Stimulated activated naive CD8-positive, alpha-beta T cell treated with anti-CD3 and anti-CD28 coated beads, Interleukin-15, Interleukin-2, amounts not matched to agents 100 ng/mL and 50 ng/mL, for 24 hours (primary cell): ENCODE data around the gene ZMYND8.
"Not testable (repeated sequence)": the region's sequence is repeated elsewhere in the genome, so short reads cannot be mapped to it uniquely, and the experiment has no call there.

Source experiments
- H3K27ac Mint-ChIP-seq: one replicate; pipeline ENCODE4 v1.8.0; 2021; ENCODE audit warnings: mild to moderate bottlenecking, mixed read lengths
- H3K27me3 Mint-ChIP-seq: one replicate; pipeline ENCODE4 v1.8.0; 2021; ENCODE audit warnings: mixed read lengths
- H3K36me3 Mint-ChIP-seq: one replicate; pipeline ENCODE4 v1.8.0; 2021; ENCODE audit warnings: low read depth, mixed read lengths
- H3K4me1 Mint-ChIP-seq: one replicate; pipeline ENCODE4 v1.8.0; 2021; ENCODE audit warnings: low read depth, mixed read lengths
- H3K4me3 Mint-ChIP-seq: one replicate; pipeline ENCODE4 v1.8.0; 2021; ENCODE audit warnings: mild to moderate bottlenecking, mixed read lengths
- H3K9me3 Mint-ChIP-seq: one replicate; pipeline ENCODE4 v1.8.0; 2021; ENCODE audit warnings: mixed read lengths

Gene ZMYND8

DNA sequence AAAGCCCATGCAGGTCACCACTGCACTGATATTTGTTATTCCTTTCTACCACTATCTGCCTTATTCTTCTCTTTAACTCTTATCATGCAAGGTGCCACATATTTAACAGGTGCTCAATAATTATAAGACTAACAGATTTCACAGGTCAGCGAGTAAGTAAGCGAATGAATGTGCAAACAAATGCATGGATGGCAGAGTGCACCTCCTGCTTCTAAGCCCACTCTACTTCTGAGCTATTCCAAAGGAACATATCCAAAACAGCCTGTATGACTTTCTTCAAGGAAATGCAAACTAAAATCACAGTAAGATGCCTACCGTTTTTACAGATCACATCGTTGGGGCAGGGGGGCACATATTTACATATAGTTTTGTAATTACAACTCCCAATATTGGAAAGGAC lies 71.3 kb downstream of the ZMYND8 start:
- Mint-ChIP-seq H3K27ac (no peak overlapping the region), H3K4me3 (no peak overlapping the region), H3K36me3 (peaks cover 85% of the 10 kb centered on the region), H3K4me1 (no peaks in the 10 kb centered on the region), H3K9me3 (no peaks in the 10 kb centered on the region), H3K27me3 (no peaks in the 10 kb centered on the region)

DNA sequence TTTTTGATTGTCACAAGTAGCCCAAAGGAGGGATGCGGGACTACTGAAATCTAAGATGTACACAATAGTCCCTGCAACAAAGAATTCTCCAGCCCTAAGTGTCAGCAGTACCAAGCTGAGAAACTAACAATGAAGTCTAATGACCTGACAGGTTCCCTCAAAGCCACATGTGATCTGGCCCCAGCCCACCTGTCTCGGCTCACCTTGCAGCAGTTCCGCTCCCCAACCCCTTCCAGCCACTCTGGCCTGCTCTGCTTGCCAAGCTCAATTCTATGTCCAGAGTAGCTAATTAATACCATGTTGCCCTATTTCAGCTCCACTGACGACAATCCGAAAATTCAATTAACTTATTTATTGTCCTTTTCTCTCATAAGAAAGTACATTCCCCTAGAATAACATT lies 72.1 kb downstream of the ZMYND8 start:
- Mint-ChIP-seq H3K27me3 (no peaks in the 10 kb centered on the region), H3K9me3 (no peaks in the 10 kb centered on the region), H3K4me3 (no peak overlapping the region), H3K4me1 (no peaks in the 10 kb centered on the region), H3K36me3 (peaks cover 79% of the 10 kb centered on the region), H3K27ac (no peak overlapping the region)

DNA sequence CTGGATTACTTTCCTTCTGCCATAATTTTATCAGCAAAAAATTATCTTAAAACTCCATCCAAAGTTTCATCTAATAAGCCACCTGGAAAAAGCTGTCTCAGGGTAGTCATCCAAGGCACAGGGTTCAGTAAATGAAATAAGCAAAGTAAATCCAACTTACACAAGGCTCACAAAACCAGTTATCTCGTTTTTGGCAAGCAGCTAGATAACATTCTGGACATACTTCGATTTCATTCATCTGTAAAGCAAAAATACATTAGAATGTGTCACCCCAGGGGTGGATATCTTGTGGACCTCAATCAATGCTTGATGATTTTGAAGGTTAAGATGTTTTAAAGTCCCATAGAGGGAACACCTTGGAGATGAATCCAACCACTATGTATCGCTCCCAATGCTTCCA lies 73.1 kb downstream of the ZMYND8 start:
- H3K36me3 Mint-ChIP-seq: peaks cover 72% of the 10 kb centered on the region
- H3K27me3 Mint-ChIP-seq: no peaks in the 10 kb centered on the region
- H3K4me1 Mint-ChIP-seq: no peaks in the 10 kb centered on the region
- no peak overlapping the region for H3K27ac Mint-ChIP-seq
- H3K4me3 Mint-ChIP-seq: no peak overlapping the region
- no peaks in the 10 kb centered on the region for H3K9me3 Mint-ChIP-seq

DNA sequence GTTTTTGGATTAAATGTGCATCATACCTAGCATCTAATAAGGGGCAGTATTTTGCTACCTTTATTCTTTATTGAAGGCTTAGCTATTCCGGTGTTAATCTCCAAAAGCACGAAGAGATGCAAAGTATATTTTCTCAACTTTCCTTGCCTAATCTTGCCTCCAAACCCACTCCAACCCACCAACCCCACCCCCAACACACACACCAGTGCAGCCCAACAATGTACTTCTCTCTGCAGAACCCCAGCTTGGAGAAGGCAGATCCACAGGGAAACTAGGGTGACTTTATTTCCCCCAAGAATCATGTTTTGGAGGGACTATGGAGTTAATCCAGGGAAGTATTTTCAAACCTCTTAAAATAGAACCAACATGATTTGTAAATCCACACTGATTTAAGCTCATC lies 73.6 kb downstream of the ZMYND8 start:
- H3K27me3 Mint-ChIP-seq: no peaks in the 10 kb centered on the region
- no peaks in the 10 kb centered on the region for H3K9me3 Mint-ChIP-seq
- no peak overlapping the region for H3K4me3 Mint-ChIP-seq
- H3K36me3 Mint-ChIP-seq: peaks cover 73% of the 10 kb centered on the region
- H3K4me1 Mint-ChIP-seq: no peaks in the 10 kb centered on the region
- no peak overlapping the region for H3K27ac Mint-ChIP-seq

DNA sequence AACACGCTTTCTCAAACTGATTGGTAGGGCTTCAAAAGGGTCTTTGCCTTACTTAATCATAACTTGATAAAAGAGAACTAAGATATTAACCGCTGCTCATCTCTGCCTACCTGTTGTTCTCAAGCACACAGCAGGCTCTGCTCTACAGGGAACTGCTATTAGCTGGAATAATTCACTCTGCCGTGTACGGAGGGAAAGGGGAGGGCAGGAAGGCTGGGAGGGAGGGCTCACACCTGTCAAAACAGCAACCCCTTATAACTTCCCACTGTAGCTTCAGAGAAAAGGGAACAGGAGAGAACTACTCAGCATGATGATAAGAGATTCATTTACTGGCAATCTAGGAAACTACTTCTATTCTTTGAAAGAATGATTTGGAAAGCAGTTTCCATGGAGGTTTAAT lies 75.1 kb downstream of the ZMYND8 start:
- Mint-ChIP-seq H3K4me3 (no peak overlapping the region), H3K4me1 (peaks cover 9% of the 10 kb centered on the region), H3K27ac (no peak overlapping the region)

DNA sequence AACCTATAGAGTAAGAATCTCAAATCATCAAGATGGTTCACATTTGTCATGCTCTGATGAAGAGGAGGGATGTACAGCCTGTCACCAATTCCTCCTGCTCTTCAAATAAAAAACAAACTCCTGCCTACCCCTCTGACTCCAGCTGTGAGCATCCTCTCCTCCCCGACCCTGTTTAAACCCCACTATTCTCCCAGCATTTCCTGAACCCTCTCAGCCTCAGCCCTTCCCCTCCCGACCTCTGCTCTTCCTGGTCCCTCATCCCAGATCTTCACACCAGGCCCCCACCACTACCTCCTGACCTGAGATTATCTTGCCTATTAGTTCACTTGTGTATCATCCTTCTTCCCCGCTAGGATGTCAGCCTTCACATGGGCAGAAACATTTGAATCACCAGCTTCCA lies 75.8 kb downstream of the ZMYND8 start:
- H3K27ac Mint-ChIP-seq: peak overlapping the region; percentile 19
- no peak overlapping the region for H3K4me3 Mint-ChIP-seq
- peaks cover 75% of the 10 kb centered on the region for H3K36me3 Mint-ChIP-seq
- no peaks in the 10 kb centered on the region for H3K27me3 Mint-ChIP-seq
- peaks cover 16% of the 10 kb centered on the region for H3K4me1 Mint-ChIP-seq
- H3K9me3 Mint-ChIP-seq: no peaks in the 10 kb centered on the region

More for the DNA sequence above, 75.1 kb downstream of the ZMYND8 start:
- peaks cover 70% of the 10 kb centered on the region for H3K36me3 Mint-ChIP-seq
- no peaks in the 10 kb centered on the region for H3K9me3 Mint-ChIP-seq
- no peaks in the 10 kb centered on the region for H3K27me3 Mint-ChIP-seq

DNA sequence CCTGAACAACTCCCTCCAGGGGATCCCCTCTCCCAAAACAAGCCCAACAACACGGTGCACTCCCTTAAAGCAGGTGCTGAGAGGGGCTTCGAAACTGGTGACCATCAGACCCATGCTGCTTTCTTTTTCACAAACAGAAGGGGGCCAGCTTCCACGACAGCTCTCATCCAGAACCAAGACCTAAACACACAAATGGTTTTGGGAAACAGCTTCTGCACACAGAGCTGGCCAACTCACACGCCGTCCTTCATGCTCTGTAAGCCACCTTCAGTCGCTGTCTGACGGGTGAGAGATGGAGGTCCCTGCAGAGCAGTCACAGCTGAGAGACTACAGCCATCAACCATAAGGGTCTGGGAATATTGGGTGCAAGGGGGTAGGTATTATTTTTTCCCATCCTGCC lies 76.3 kb downstream of the ZMYND8 start:
- Mint-ChIP-seq H3K9me3 (no peaks in the 10 kb centered on the region), H3K36me3 (peaks cover 76% of the 10 kb centered on the region), H3K4me1 (peaks cover 21% of the 10 kb centered on the region), H3K27me3 (no peaks in the 10 kb centered on the region), H3K27ac (no peak overlapping the region), H3K4me3 (no peak overlapping the region)

DNA sequence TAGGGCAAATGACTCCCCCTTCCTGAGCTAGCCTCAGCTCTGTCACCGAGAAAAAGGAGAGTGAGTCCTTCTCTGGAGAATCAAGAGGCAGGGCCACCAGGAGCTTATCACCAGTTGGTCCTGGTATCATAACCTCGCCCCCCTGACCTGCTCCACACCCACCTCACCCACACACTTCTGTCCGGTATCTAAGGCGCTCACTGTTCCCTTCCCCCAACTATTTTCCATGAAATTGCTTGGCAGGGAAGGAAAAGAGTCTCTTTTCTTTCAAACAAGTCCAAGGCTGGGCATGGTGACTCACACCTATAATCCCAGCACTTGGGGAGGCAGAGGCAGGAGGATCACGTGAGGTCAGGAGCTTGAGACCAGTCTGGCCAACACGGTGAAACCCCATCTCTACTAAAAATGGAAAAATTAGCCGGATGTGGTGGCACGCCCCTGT lies 77.6 kb downstream of the ZMYND8 start:
- H3K9me3 Mint-ChIP-seq: no peaks in the 10 kb centered on the region
- peaks cover 74% of the 10 kb centered on the region for H3K36me3 Mint-ChIP-seq
- H3K4me3 Mint-ChIP-seq: no peak overlapping the region
- H3K27me3 Mint-ChIP-seq: no peaks in the 10 kb centered on the region
- peak overlapping the region; percentile 37 for H3K27ac Mint-ChIP-seq
- peaks cover 34% of the 10 kb centered on the region for H3K4me1 Mint-ChIP-seq

DNA sequence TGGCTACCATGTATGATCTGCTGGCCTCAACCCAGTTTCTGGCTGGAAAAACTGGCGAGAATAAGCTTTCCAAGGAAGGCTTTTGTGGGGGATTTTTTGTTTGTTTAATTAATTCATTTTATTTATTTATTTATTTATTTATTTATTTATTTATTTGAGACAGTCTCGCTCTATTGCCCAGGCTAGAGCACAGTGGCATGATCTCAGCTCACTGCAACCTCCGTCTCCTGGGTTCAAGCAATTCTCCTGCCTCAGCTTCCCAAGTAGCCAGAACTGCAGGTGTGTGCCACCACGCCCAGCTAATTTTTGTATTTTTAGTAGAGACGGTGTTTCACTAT lies 79.0 kb downstream of the ZMYND8 start:
- H3K27ac Mint-ChIP-seq, H3K9me3 Mint-ChIP-seq, H3K4me3 Mint-ChIP-seq, H3K27me3 Mint-ChIP-seq: not testable (repeated sequence)
- Mint-ChIP-seq H3K4me1 (peaks cover 48% of the 10 kb centered on the region), H3K36me3 (peaks cover 75% of the 10 kb centered on the region)

DNA sequence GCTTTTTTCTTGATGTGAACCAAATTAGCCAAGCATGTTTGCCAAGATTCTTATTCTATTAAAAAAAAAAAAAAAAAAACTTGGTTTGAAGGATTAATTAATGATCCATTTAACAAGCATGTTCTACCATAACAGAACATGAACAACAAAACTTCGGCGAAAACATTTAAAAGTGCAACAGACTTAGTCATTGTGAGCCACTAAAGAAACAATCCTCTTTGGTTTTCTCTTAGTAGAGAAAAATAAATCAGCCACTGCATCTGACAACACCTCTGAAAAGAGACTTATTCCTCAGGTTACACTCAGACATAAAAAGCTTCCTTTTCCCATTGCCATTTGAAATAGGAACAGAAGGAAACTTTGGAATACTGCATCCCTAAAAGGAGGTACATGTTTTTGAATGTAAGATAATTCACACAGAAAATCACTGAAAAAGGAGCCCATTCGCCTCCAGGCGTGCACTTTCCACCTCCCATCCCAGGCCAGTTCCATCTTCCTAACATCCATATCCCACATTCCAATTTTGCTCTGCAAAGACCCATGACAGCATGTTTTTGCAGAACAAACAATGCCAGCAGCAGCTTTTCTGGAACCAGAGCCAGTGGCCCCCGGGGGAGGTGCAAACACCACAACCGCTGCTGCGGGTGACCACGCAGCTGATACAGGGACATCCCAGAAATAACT lies 79.5 kb downstream of the ZMYND8 start:
- Mint-ChIP-seq H3K27me3 (no peaks in the 10 kb centered on the region), H3K36me3 (peaks cover 76% of the 10 kb centered on the region), H3K27ac (no peak overlapping the region), H3K4me3 (no peak overlapping the region), H3K4me1 (peaks cover 52% of the 10 kb centered on the region), H3K9me3 (no peaks in the 10 kb centered on the region)

DNA sequence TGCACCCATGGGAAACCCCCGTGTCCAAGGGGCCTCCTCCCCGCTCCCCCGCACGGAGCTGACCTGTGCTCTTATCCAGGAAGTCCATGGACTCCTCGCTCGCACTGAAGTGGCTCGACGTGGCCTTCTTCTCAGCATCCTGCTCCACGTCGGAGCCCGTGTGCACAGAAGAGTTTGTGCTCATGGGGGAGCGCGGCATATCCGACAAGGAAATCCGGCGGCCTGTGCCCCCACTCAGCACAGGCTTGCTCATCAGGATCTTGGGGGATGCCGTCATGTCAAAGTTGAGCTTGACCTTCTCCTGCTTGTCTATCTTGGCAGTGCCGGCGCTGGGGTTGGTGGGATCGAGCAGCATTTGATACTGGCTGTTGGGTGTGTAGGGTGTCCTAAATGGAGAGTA lies 80.2 kb downstream of the ZMYND8 start:
- no peaks in the 10 kb centered on the region for H3K9me3 Mint-ChIP-seq
- peak overlapping the region; percentile 54 for H3K27ac Mint-ChIP-seq
- peaks cover 69% of the 10 kb centered on the region for H3K36me3 Mint-ChIP-seq
- no peaks in the 10 kb centered on the region for H3K27me3 Mint-ChIP-seq
- peaks cover 52% of the 10 kb centered on the region for H3K4me1 Mint-ChIP-seq
- H3K4me3 Mint-ChIP-seq: no peak overlapping the region

DNA sequence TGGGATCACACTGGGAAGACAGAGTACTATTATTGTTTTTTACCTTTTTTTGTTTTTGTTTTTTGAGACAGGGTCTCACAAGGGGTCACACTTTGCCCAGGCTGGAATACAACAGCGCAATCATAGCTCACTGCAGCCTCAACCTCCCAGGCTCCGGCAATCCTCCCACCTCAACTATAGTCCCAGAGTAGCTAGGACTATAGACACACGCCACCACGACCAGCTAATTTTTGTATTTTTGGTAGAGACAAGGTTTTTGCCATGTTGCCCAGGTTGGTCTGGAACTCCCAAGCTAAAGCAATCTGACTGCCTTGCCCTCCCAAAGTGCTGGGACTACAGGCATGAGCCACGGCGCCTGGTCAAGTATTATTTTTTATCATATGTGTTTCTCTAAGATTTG lies 81.0 kb downstream of the ZMYND8 start:
- peaks cover 62% of the 10 kb centered on the region for H3K36me3 Mint-ChIP-seq

DNA sequence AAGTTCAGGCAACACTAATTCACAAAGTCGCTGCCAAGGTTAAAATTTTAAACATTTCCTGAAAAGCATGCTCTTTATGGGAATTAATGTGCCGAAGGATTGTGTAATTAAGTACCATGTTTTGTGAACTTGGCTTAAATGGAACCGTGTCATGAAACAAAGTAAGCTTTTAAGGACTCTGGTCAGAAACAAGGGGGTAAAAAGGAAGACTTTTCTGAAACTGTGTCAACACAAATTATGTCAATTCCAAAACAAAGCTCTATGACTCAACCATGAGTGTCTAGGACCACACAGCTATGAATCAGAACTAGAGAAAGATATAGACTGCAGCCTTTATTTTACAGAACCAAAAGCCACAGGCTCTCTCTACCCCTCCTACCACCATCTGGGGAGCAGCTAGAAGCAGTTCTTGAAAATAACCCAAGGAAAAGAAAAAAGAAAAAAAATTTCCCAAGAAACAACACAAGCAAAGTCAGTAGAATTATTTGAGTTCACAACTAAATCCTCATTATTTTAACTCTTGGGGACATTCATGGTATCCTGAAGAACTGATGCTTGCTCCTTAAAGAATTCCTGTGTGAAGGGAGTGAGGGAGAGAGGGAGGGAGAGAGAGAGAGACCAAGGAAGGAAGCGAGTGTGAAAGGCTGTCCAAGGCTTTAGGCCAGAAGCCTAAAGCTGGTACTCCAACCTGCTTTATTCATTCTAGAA lies 81.9 kb downstream of the ZMYND8 start:
- Mint-ChIP-seq H3K27me3 (no peaks in the 10 kb centered on the region), H3K9me3 (no peaks in the 10 kb centered on the region), H3K36me3 (peaks cover 59% of the 10 kb centered on the region), H3K27ac (peak overlapping the region; percentile 97), H3K4me3 (peak overlapping the region; percentile 67), H3K4me1 (peaks cover 52% of the 10 kb centered on the region)

More for the DNA sequence above, 81.0 kb downstream of the ZMYND8 start:
- peaks cover 52% of the 10 kb centered on the region for H3K4me1 Mint-ChIP-seq
- H3K27me3 Mint-ChIP-seq: no peaks in the 10 kb centered on the region
- no peaks in the 10 kb centered on the region for H3K9me3 Mint-ChIP-seq
- peak overlapping the region; percentile 97 for H3K27ac Mint-ChIP-seq
- H3K4me3 Mint-ChIP-seq: no peak overlapping the region

DNA sequence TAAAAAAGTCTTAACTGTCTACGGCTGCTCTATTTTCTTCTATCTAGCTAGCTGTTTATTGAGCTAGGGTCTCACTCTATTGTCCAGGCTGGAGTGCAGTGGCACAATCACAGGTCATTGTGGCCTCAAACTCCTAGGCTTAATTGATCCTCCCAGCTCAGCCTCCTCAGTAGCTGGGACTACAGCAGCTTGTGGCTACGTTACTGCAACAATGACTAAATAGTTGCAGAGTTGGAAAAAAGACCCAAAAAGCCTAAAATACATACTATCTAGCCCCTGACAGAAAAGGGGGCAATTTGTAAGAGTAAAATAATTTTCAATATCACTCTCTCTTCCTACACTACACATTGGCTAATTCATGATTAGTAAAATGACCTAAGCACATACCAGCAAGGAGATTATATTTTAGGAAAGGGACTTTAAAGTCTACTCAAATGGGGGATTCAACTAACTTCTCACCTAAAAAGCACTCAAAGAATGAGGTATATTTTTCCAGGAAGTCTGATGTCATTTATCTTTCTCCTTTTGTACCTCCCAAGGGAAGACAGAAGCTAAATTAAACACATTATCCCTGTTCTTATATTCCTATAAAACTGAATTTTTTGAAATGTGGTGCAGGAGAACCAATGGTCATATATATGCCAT lies 82.8 kb downstream of the ZMYND8 start:
- Mint-ChIP-seq H3K27ac (peak overlapping the region; percentile 97), H3K27me3 (no peaks in the 10 kb centered on the region), H3K4me3 (peak overlapping the region; percentile 8), H3K36me3 (peaks cover 64% of the 10 kb centered on the region), H3K4me1 (peaks cover 52% of the 10 kb centered on the region), H3K9me3 (no peaks in the 10 kb centered on the region)

DNA sequence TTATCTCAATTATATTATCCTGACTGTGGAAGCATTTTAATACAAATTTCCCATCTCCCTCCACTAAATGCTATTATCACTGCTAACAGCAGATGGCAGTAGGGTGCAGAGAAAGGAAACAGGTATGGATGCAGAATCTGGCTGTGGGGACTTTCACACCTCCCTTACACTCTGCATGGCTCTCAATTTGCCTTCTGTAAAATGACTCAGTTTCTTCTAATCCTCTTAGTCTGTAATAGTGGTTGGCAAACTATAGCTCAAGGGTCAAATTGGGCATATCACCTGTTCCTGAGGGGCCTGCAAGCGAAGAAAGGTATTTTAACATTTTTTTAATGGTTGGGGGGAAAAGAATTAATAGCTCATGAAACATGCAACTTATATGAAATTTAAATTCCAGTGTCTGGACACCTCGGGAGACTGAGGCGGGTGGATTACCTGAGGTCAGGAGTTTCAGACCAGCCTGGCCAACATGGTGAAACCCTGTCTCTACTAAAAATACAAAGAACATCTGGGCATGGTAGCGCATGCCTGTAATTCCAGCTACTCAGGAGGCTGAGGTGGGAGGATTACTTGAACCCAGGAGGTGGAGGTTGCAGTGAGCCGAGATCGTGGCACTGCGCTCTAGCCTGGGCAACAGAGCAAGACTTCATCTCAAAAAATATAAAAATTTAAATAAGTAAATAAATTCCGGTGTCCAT lies 83.5 kb downstream of the ZMYND8 start:
- Mint-ChIP-seq H3K9me3 (no peaks in the 10 kb centered on the region), H3K4me1 (peaks cover 52% of the 10 kb centered on the region), H3K27me3 (no peaks in the 10 kb centered on the region), H3K27ac (peak overlapping the region; percentile 97), H3K36me3 (peaks cover 60% of the 10 kb centered on the region), H3K4me3 (peak overlapping the region; percentile 8)
